Astrocyte (in vitro differentiated cells and primary cell): Measurements from ENCODE around the gene TSEN54.

Experiments used
- CTCF ChIP-seq: IDR thresholded peaks from 2 replicates; pipeline ENCODE4 v1.5.1; 2011; ENCODE audit warnings: low read depth, mild to moderate bottlenecking, inconsistent platforms, low read length, moderate library complexity; ENCODE audit not compliant: insufficient read depth
- EZH2 ChIP-seq: IDR thresholded peaks from 2 replicates; pipeline ENCODE4 v1.6.1; 2012; ENCODE audit warnings: mild to moderate bottlenecking, low read length, inconsistent platforms; ENCODE audit not compliant: insufficient read depth

GRCh38 chr17:75557075-75557851 is 40.9 kb downstream of the TSEN54 start:
- TF ChIP-seq CTCF = no peak
- TF ChIP-seq EZH2 = no peak
